ENCODE results near the gene SH3PXD2A. TPM values are rescaled to one million over a fixed set of nuclear protein-coding genes. Genes with fewer than 3 reads are reported as not detected.

The SH3PXD2A gene
- total RNA-seq, 1 donor from 2014 or later = 35.2 TPM

- no peak for ATAC-seq
- Histone ChIP-seq H3K27ac (peak overlapping the region; percentile 42), H3K9me3 (no peaks in the 10 kb centered on the region), H3K27me3 (no peaks in the 10 kb centered on the region), H3K36me3 (peaks cover 47% of the 10 kb centered on the region), H3K4me1 (peaks cover 22% of the 10 kb centered on the region), H3K4me3 (no peak overlapping the region)
- DNase-seq = no peak
- intact Hi-C loops (cut with DNase I) = no loop called here
- TF ChIP-seq, protein P1, sequence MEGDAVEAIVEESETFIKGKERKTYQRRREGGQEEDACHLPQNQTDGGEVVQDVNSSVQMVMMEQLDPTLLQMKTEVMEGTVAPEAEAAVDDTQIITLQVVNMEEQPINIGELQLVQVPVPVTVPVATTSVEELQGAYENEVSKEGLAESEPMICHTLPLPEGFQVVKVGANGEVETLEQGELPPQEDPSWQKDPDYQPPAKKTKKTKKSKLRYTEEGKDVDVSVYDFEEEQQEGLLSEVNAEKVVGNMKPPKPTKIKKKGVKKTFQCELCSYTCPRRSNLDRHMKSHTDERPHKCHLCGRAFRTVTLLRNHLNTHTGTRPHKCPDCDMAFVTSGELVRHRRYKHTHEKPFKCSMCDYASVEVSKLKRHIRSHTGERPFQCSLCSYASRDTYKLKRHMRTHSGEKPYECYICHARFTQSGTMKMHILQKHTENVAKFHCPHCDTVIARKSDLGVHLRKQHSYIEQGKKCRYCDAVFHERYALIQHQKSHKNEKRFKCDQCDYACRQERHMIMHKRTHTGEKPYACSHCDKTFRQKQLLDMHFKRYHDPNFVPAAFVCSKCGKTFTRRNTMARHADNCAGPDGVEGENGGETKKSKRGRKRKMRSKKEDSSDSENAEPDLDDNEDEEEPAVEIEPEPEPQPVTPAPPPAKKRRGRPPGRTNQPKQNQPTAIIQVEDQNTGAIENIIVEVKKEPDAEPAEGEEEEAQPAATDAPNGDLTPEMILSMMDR (IDR thresholded peaks at IDR 0.05) = no peak
Observed at GRCh38 chr10:103614306-103615158, 240.8 kb downstream of the SH3PXD2A start.

DNA sequence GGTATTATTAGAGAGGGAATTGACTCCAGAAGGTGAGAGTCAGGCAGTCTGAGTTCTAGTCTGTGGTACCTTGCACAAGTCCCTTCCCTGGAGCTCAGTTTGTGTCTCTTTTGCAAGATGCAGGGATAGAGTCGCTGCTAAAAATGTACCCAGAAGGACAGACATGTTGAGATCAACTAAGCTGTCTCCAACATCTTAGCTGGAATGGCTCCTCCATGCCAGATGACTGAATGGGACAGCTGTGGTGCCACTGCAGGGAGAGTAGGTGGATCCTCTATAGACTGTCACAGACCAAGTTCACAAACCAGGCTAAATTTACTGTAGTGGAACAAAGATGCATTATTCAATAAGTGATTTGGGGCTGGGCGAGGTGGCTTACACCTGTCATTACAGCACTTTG lies 241.8 kb downstream of the SH3PXD2A start:
- TF ChIP-seq, protein P1 (IDR thresholded peaks at IDR 0.05) = no peak
- intact Hi-C loops (cut with DNase I) = no loop called here
- peaks cover 18% of the 10 kb centered on the region for H3K4me1 ChIP-seq
- ATAC-seq (no peak), DNase-seq (no peak)
- no peaks in the 10 kb centered on the region for H3K27me3 ChIP-seq
- no peak overlapping the region for H3K4me3 ChIP-seq
- no peaks in the 10 kb centered on the region for H3K9me3 ChIP-seq
- H3K36me3 ChIP-seq = peaks cover 56% of the 10 kb centered on the region
- no peak overlapping the region for H3K27ac ChIP-seq

GRCh38 chr10:103612462-103613365 lies 242.7 kb downstream of the SH3PXD2A start:
- DNase-seq = no peak
- no peak overlapping the region for H3K4me3 ChIP-seq
- intact Hi-C loops (cut with DNase I) = no loop called here
- no peaks in the 10 kb centered on the region for H3K9me3 ChIP-seq
- ATAC-seq = peak; percentile 84
- TF ChIP-seq, protein P1 (IDR thresholded peaks at IDR 0.05) = no peak
- no peaks in the 10 kb centered on the region for H3K27me3 ChIP-seq
- H3K36me3 ChIP-seq = peaks cover 50% of the 10 kb centered on the region
- no peak overlapping the region for H3K27ac ChIP-seq
- H3K4me1 ChIP-seq = peaks cover 18% of the 10 kb centered on the region

DNA sequence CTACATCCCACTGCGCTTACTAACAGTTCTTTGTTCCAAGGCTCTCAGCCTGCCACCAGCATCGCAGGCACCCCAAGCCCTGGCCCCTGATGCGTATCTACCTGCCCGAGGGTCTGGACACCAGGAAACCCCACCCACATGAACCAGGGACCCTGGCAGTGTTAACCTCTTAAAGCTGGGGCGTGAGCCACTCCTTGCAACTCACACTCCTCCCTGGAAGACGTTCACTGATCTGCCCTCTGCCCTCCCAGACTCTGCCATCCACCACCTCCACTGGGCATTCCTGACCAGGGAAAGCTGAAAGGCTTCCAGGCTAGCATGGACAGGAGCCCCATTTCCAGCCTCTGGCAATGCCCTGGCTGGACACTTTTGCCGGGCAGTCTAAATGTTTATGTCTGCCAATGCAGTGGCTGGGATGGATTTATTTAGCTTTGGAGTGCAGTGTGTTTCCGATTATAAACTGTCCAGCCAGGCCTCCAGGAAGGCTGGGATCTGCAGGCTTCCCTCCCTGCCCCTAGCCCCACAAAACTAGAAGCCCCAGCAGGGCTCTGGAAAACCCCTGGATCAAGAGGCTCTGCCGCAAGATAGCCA lies 244.4 kb downstream of the SH3PXD2A start:
- Histone ChIP-seq H3K27ac (no peak overlapping the region), H3K4me3 (no peak overlapping the region), H3K9me3 (no peaks in the 10 kb centered on the region), H3K27me3 (no peaks in the 10 kb centered on the region), H3K4me1 (peaks cover 2% of the 10 kb centered on the region), H3K36me3 (peaks cover 50% of the 10 kb centered on the region)
- intact Hi-C loops (cut with DNase I) = no loop called here
- DNase-seq = no peak
- no peak for ATAC-seq
- TF ChIP-seq, protein P1 (IDR thresholded peaks at IDR 0.05) = no peak

GRCh38 chr10:103610083-103610472 lies 245.3 kb downstream of the SH3PXD2A start:
- H3K27me3 ChIP-seq = no peaks in the 10 kb centered on the region
- intact Hi-C loops (cut with DNase I) = no loop called here
- peaks cover 50% of the 10 kb centered on the region for H3K36me3 ChIP-seq
- H3K27ac ChIP-seq = no peak overlapping the region
- no peaks in the 10 kb centered on the region for H3K4me1 ChIP-seq
- TF ChIP-seq, protein P1 (IDR thresholded peaks at IDR 0.05) = no peak
- ATAC-seq (no peak), DNase-seq (no peak)
- H3K9me3 ChIP-seq = no peaks in the 10 kb centered on the region
- no peak overlapping the region for H3K4me3 ChIP-seq
